ENCODE results near the gene RNF187. TPM values are rescaled to one million over a fixed set of nuclear protein-coding genes. Genes with fewer than 3 reads are reported as not detected.

RNF187 gene
- total RNA-seq, 1 donor from 2014 or later = 17.2 TPM

GRCh38 chr1:228469413-228470162 lies 17.6 kb upstream of the RNF187 start:
- Histone ChIP-seq H3K9ac (ENCODE audit: low read depth in 1 of 3, low read length in 3 of 3) (no peak overlapping the region), H3K27ac (ENCODE audit: low read depth, low read length) (no peak overlapping the region), H3K4me1 (ENCODE audit: control insufficient read depth in 3 of 3, insufficient read depth in 3 of 3, low read length in 3 of 3) (peaks cover 0 to 3% (median 2%) of the 10 kb centered on the region in 3 donors), H3K9me3 (ENCODE audit: control insufficient read depth in 3 of 3, low read length in 3 of 3) (no peaks in the 10 kb centered on the region), H3K36me3 (ENCODE audit: control insufficient read depth in 3 of 3, insufficient read depth in 3 of 3, low read length in 3 of 3) (no peaks in the 10 kb centered on the region), H3K4me3 (ENCODE audit: low read length in 3 of 3) (no peak overlapping the region), H3K27me3 (ENCODE audit: control insufficient read depth in 3 of 3, insufficient read depth in 3 of 3, low read length in 3 of 3) (peaks cover 66 to 81% (median 73%) of the 10 kb centered on the region in 3 donors)

GRCh38 chr1:228471154-228471761 lies 15.9 kb upstream of the RNF187 start:
- peaks cover 49 to 65% (median 56%) of the 10 kb centered on the region in 3 donors for H3K27me3 ChIP-seq (ENCODE audit: control insufficient read depth in 3 of 3, insufficient read depth in 3 of 3, low read length in 3 of 3)
- no peak overlapping the region for H3K27ac ChIP-seq (ENCODE audit: low read depth, low read length)
- H3K36me3 ChIP-seq (ENCODE audit: control insufficient read depth in 3 of 3, insufficient read depth in 3 of 3, low read length in 3 of 3) = no peaks in the 10 kb centered on the region
- no peak overlapping the region for H3K9ac ChIP-seq (ENCODE audit: low read depth in 1 of 3, low read length in 3 of 3)
- H3K4me3 ChIP-seq (ENCODE audit: low read length in 3 of 3) = no peak overlapping the region
- H3K9me3 ChIP-seq (ENCODE audit: control insufficient read depth in 3 of 3, low read length in 3 of 3) = no peaks in the 10 kb centered on the region
- H3K4me1 ChIP-seq (ENCODE audit: control insufficient read depth in 3 of 3, insufficient read depth in 3 of 3, low read length in 3 of 3) = peaks cover 0 to 2% (median 0%) of the 10 kb centered on the region in 3 donors

GRCh38 chr1:228471762-228472398 lies 15.3 kb upstream of the RNF187 start:
- Histone ChIP-seq H3K36me3 (ENCODE audit: control insufficient read depth in 3 of 3, insufficient read depth in 3 of 3, low read length in 3 of 3) (no peaks in the 10 kb centered on the region), H3K4me3 (ENCODE audit: low read length in 3 of 3) (no peak overlapping the region), H3K9me3 (ENCODE audit: control insufficient read depth in 3 of 3, low read length in 3 of 3) (no peaks in the 10 kb centered on the region), H3K4me1 (ENCODE audit: control insufficient read depth in 3 of 3, insufficient read depth in 3 of 3, low read length in 3 of 3) (peaks cover 0 to 2% (median 0%) of the 10 kb centered on the region in 3 donors), H3K27me3 (ENCODE audit: control insufficient read depth in 3 of 3, insufficient read depth in 3 of 3, low read length in 3 of 3) (peaks cover 44 to 59% (median 51%) of the 10 kb centered on the region in 3 donors), H3K9ac (ENCODE audit: low read depth in 1 of 3, low read length in 3 of 3) (no peak overlapping the region), H3K27ac (ENCODE audit: low read depth, low read length) (no peak overlapping the region)

- H3K4me3 ChIP-seq (ENCODE audit: low read length in 3 of 3) = no peak overlapping the region
- H3K9me3 ChIP-seq (ENCODE audit: control insufficient read depth in 3 of 3, low read length in 3 of 3) = no peaks in the 10 kb centered on the region
- H3K9ac ChIP-seq (ENCODE audit: low read depth in 1 of 3, low read length in 3 of 3) = no peak overlapping the region
- H3K27ac ChIP-seq (ENCODE audit: low read depth, low read length) = no peak overlapping the region
- no peaks in the 10 kb centered on the region for H3K36me3 ChIP-seq (ENCODE audit: control insufficient read depth in 3 of 3, insufficient read depth in 3 of 3, low read length in 3 of 3)
- H3K27me3 ChIP-seq (ENCODE audit: control insufficient read depth in 3 of 3, insufficient read depth in 3 of 3, low read length in 3 of 3) = peaks cover 37 to 51% (median 43%) of the 10 kb centered on the region in 3 donors
- H3K4me1 ChIP-seq (ENCODE audit: control insufficient read depth in 3 of 3, insufficient read depth in 3 of 3, low read length in 3 of 3) = peaks cover 0 to 2% (median 0%) of the 10 kb centered on the region in 3 donors
Measured at GRCh38 chr1:228472655-228473054, 14.5 kb upstream of the RNF187 start.

GRCh38 chr1:228474507-228474906 lies 12.7 kb upstream of the RNF187 start:
- Histone ChIP-seq H3K9ac (ENCODE audit: low read depth in 1 of 3, low read length in 3 of 3) (no peak overlapping the region), H3K4me3 (ENCODE audit: low read length in 3 of 3) (no peak overlapping the region), H3K4me1 (ENCODE audit: control insufficient read depth in 3 of 3, insufficient read depth in 3 of 3, low read length in 3 of 3) (peaks cover 0 to 5% (median 2%) of the 10 kb centered on the region in 3 donors), H3K36me3 (ENCODE audit: control insufficient read depth in 3 of 3, insufficient read depth in 3 of 3, low read length in 3 of 3) (no peaks in the 10 kb centered on the region), H3K27ac (ENCODE audit: low read depth, low read length) (no peak overlapping the region), H3K9me3 (ENCODE audit: control insufficient read depth in 3 of 3, low read length in 3 of 3) (no peaks in the 10 kb centered on the region), H3K27me3 (ENCODE audit: control insufficient read depth in 3 of 3, insufficient read depth in 3 of 3, low read length in 3 of 3) (peaks cover 21 to 34% (median 26%) of the 10 kb centered on the region in 3 donors)

GRCh38 chr1:228475812-228476211 lies 11.4 kb upstream of the RNF187 start:
- H3K9me3 ChIP-seq (ENCODE audit: control insufficient read depth in 3 of 3, low read length in 3 of 3) = no peaks in the 10 kb centered on the region
- peaks cover 0 to 7% (median 0%) of the 10 kb centered on the region in 3 donors for H3K4me1 ChIP-seq (ENCODE audit: control insufficient read depth in 3 of 3, insufficient read depth in 3 of 3, low read length in 3 of 3)
- no peak overlapping the region for H3K27ac ChIP-seq (ENCODE audit: low read depth, low read length)
- peaks cover 12 to 25% (median 15%) of the 10 kb centered on the region in 3 donors for H3K27me3 ChIP-seq (ENCODE audit: control insufficient read depth in 3 of 3, insufficient read depth in 3 of 3, low read length in 3 of 3)
- H3K36me3 ChIP-seq (ENCODE audit: control insufficient read depth in 3 of 3, insufficient read depth in 3 of 3, low read length in 3 of 3) = no peaks in the 10 kb centered on the region
- H3K4me3 ChIP-seq (ENCODE audit: low read length in 3 of 3) = no peak overlapping the region
- H3K9ac ChIP-seq (ENCODE audit: low read depth in 1 of 3, low read length in 3 of 3) = no peak overlapping the region

GRCh38 chr1:228477263-228477662 lies 9.9 kb upstream of the RNF187 start:
- Histone ChIP-seq H3K27ac (ENCODE audit: low read depth, low read length) (no peak overlapping the region), H3K27me3 (ENCODE audit: control insufficient read depth in 3 of 3, insufficient read depth in 3 of 3, low read length in 3 of 3) (peaks cover 0 to 11% (median 3%) of the 10 kb centered on the region in 3 donors), H3K4me1 (ENCODE audit: control insufficient read depth in 3 of 3, insufficient read depth in 3 of 3, low read length in 3 of 3) (peaks cover 0 to 7% (median 0%) of the 10 kb centered on the region in 3 donors), H3K9me3 (ENCODE audit: control insufficient read depth in 3 of 3, low read length in 3 of 3) (no peaks in the 10 kb centered on the region), H3K9ac (ENCODE audit: low read depth in 1 of 3, low read length in 3 of 3) (no peak overlapping the region), H3K36me3 (ENCODE audit: control insufficient read depth in 3 of 3, insufficient read depth in 3 of 3, low read length in 3 of 3) (no peaks in the 10 kb centered on the region), H3K4me3 (ENCODE audit: low read length in 3 of 3) (no peak overlapping the region)

- Histone ChIP-seq H3K27ac (ENCODE audit: low read depth, low read length) (no peak overlapping the region), H3K4me1 (ENCODE audit: control insufficient read depth in 3 of 3, insufficient read depth in 3 of 3, low read length in 3 of 3) (peaks cover 0 to 7% (median 0%) of the 10 kb centered on the region in 3 donors), H3K27me3 (ENCODE audit: control insufficient read depth in 3 of 3, insufficient read depth in 3 of 3, low read length in 3 of 3) (peaks cover 0 to 4% (median 3%) of the 10 kb centered on the region in 3 donors), H3K9me3 (ENCODE audit: control insufficient read depth in 3 of 3, low read length in 3 of 3) (no peaks in the 10 kb centered on the region), H3K4me3 (ENCODE audit: low read length in 3 of 3) (no peak overlapping the region), H3K9ac (ENCODE audit: low read depth in 1 of 3, low read length in 3 of 3) (no peak overlapping the region), H3K36me3 (ENCODE audit: control insufficient read depth in 3 of 3, insufficient read depth in 3 of 3, low read length in 3 of 3) (no peaks in the 10 kb centered on the region)
Measured at GRCh38 chr1:228478326-228478725, 8.9 kb upstream of the RNF187 start.

GRCh38 chr1:228478912-228479711 lies 8.1 kb upstream of the RNF187 start:
- no peaks in the 10 kb centered on the region for H3K36me3 ChIP-seq (ENCODE audit: control insufficient read depth in 3 of 3, insufficient read depth in 3 of 3, low read length in 3 of 3)
- no peak overlapping the region for H3K4me3 ChIP-seq (ENCODE audit: low read length in 3 of 3)
- H3K4me1 ChIP-seq (ENCODE audit: control insufficient read depth in 3 of 3, insufficient read depth in 3 of 3, low read length in 3 of 3) = peaks cover 0 to 7% (median 0%) of the 10 kb centered on the region in 3 donors
- H3K27ac ChIP-seq (ENCODE audit: low read depth, low read length) = no peak overlapping the region
- no peak overlapping the region for H3K9ac ChIP-seq (ENCODE audit: low read depth in 1 of 3, low read length in 3 of 3)
- H3K27me3 ChIP-seq (ENCODE audit: control insufficient read depth in 3 of 3, insufficient read depth in 3 of 3, low read length in 3 of 3) = no peaks in the 10 kb centered on the region
- H3K9me3 ChIP-seq (ENCODE audit: control insufficient read depth in 3 of 3, low read length in 3 of 3) = no peaks in the 10 kb centered on the region

Measured in skeletal muscle tissue (tissue), 4 donors.